GM18498 (cell line): Measurements from ENCODE around the gene ALDH3B2.

ENCODE experiments used
- ATAC-seq: cut with Tn5 transposase; IDR thresholded peaks from one replicate; pipeline ENCODE4 v1.9.1; 2021; ENCODE audit warnings: mild to moderate bottlenecking, moderate library complexity; ENCODE audit not compliant: unreplicated experiment

The ALDH3B2 gene

GRCh38 chr11:67615728-67616430 lies 58.5 kb downstream of the ALDH3B2 start:
- ATAC-seq = no peak

GRCh38 chr11:67614730-67615714 lies 59.4 kb downstream of the ALDH3B2 start:
- ATAC-seq = no peak

DNA sequence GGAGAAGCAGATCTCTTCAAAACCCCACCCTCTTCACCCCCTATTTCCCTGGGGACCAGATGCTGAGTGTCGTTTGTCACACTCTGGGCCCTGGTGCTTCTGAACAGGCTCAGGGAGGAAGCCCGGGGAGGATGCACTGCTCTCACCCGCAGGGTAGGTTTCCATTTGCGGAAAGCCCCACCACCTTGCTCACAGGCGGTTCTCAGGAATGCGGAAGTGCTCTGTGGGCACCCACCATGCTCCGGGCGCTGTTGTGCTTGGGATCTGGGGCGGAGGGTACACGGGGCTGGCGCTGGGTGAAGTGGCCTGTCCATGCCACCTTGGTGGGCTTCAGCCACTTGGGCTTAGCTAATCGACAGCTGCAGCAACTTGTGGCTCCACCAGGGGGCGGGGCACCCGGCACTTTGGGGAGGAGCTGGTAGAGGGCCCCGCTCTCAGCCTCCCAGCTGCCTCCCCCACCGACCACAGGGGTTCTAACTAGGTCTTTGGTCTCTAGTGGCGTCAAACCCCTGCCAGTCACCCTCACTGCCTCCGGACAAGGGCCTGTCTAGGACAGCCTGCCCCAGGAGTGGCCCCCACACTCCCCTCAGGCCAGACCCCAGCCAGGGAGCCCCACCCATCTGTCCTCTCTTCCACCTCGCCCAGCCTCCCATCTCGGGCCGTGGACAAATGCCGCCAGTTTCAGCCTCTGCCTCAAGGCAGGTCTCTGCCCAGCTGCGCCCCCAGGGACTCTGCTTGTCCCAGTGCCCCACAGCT lies 60.3 kb downstream of the ALDH3B2 start:
- ATAC-seq = peak; percentile 81

- no peak for ATAC-seq
Measured at GRCh38 chr11:67613313-67613959, 61.0 kb downstream of the ALDH3B2 start.

- no peak for ATAC-seq
Measured at GRCh38 chr11:67612751-67613150, 61.7 kb downstream of the ALDH3B2 start.
